ENCODE results near the gene XPA.

DNA sequence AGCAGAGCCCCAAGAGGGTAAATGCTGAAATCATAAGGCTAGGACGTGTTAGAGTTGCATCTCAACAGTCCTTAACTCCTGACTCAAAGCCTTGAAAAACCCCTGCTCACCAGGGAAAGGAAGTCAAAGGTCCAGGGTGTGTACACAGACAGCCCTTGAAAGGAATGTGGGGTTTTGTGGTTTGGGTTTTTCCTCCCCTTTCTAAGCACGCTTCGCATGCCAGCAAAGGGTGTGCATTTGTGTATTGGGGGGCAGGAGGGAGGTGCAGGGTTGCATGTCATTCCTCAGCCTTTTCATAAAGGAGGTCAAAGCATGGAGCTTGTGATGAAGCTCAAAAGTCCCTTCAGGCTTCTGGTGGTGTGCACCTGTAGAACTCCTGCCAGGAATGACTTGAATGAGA is 17.3 kb upstream of the XPA start:
- TF ChIP-seq POLR2AphosphoS5 (IDR thresholded peaks at IDR 0.05; ENCODE audit: low read depth, low read length) (no peak), TAF1 (IDR thresholded peaks at IDR 0.05; ENCODE audit: borderline replicate concordance, insufficient read depth, low read length) (no peak)
- TF ChIP-seq, protein P1, sequence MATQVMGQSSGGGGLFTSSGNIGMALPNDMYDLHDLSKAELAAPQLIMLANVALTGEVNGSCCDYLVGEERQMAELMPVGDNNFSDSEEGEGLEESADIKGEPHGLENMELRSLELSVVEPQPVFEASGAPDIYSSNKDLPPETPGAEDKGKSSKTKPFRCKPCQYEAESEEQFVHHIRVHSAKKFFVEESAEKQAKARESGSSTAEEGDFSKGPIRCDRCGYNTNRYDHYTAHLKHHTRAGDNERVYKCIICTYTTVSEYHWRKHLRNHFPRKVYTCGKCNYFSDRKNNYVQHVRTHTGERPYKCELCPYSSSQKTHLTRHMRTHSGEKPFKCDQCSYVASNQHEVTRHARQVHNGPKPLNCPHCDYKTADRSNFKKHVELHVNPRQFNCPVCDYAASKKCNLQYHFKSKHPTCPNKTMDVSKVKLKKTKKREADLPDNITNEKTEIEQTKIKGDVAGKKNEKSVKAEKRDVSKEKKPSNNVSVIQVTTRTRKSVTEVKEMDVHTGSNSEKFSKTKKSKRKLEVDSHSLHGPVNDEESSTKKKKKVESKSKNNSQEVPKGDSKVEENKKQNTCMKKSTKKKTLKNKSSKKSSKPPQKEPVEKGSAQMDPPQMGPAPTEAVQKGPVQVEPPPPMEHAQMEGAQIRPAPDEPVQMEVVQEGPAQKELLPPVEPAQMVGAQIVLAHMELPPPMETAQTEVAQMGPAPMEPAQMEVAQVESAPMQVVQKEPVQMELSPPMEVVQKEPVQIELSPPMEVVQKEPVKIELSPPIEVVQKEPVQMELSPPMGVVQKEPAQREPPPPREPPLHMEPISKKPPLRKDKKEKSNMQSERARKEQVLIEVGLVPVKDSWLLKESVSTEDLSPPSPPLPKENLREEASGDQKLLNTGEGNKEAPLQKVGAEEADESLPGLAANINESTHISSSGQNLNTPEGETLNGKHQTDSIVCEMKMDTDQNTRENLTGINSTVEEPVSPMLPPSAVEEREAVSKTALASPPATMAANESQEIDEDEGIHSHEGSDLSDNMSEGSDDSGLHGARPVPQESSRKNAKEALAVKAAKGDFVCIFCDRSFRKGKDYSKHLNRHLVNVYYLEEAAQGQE (IDR thresholded peaks at IDR 0.05; ENCODE audit: insufficient read depth in 1 of 2, low read depth in 2 of 2, low read length in 2 of 2) = no peak
